ENCODE results near the gene ST6GALNAC3.

The ST6GALNAC3 gene

GRCh38 chr1:76374086-76374485 lies 299.5 kb downstream of the ST6GALNAC3 start:
- Histone ChIP-seq H3K9me3 (ENCODE audit: control insufficient read depth in 1 of 2, low read length in 2 of 2) (no peaks in the 10 kb centered on the region), H3K27ac (ENCODE audit: low read depth, low read length) (no peak overlapping the region), H3K4me1 (ENCODE audit: control insufficient read depth in 1 of 2, insufficient read depth in 2 of 2, low read length in 2 of 2) (no peaks in the 10 kb centered on the region), H3K36me3 (ENCODE audit: control insufficient read depth in 1 of 2, insufficient read depth in 2 of 2, low read length in 2 of 2) (no peaks in the 10 kb centered on the region), H3K27me3 (ENCODE audit: control insufficient read depth in 1 of 2, insufficient read depth in 2 of 2, low read length in 2 of 2) (no peaks in the 10 kb centered on the region), H3K4me3 (ENCODE audit: low read depth in 1 of 2, low read length in 2 of 2) (no peak overlapping the region), H3K9ac (ENCODE audit: low read depth in 1 of 2, low read length in 2 of 2) (no peak overlapping the region)

DNA sequence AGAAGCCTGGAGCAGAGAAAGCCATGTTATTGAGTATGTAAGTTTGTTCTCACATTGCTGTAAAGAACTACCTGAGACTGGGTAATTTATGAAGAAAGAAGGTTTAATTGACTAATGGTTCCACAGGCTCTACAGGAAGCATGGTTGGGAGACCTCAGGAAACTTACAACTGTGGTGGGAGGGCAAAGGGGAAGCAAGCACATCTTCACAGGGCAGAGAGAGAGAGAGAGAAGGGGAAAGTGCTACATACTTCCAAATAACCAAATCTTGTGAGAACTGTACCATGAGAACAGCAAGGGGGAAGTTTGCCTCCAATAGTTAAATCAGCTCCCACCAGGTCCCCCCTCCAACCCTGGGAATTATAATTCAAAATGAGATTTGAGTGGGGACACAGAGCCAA lies 302.7 kb downstream of the ST6GALNAC3 start:
- Histone ChIP-seq H3K27ac (ENCODE audit: low read depth, low read length) (no peak overlapping the region), H3K4me1 (ENCODE audit: control insufficient read depth in 1 of 2, insufficient read depth in 2 of 2, low read length in 2 of 2) (no peaks in the 10 kb centered on the region), H3K9ac (ENCODE audit: low read depth in 1 of 2, low read length in 2 of 2) (no peak overlapping the region), H3K27me3 (ENCODE audit: control insufficient read depth in 1 of 2, insufficient read depth in 2 of 2, low read length in 2 of 2) (no peaks in the 10 kb centered on the region), H3K36me3 (ENCODE audit: control insufficient read depth in 1 of 2, insufficient read depth in 2 of 2, low read length in 2 of 2) (no peaks in the 10 kb centered on the region), H3K9me3 (ENCODE audit: control insufficient read depth in 1 of 2, low read length in 2 of 2) (no peaks in the 10 kb centered on the region), H3K4me3 (ENCODE audit: low read depth in 1 of 2, low read length in 2 of 2) (no peak overlapping the region)

- no peak overlapping the region for H3K9ac ChIP-seq (ENCODE audit: low read depth in 1 of 2, low read length in 2 of 2)
- no peaks in the 10 kb centered on the region for H3K36me3 ChIP-seq (ENCODE audit: control insufficient read depth in 1 of 2, insufficient read depth in 2 of 2, low read length in 2 of 2)
- no peak overlapping the region for H3K27ac ChIP-seq (ENCODE audit: low read depth, low read length)
- H3K4me1 ChIP-seq (ENCODE audit: control insufficient read depth in 1 of 2, insufficient read depth in 2 of 2, low read length in 2 of 2), result no peaks in the 10 kb centered on the region
- H3K4me3 ChIP-seq (ENCODE audit: low read depth in 1 of 2, low read length in 2 of 2), result no peak overlapping the region
- H3K27me3 ChIP-seq (ENCODE audit: control insufficient read depth in 1 of 2, insufficient read depth in 2 of 2, low read length in 2 of 2), result no peaks in the 10 kb centered on the region
- H3K9me3 ChIP-seq (ENCODE audit: control insufficient read depth in 1 of 2, low read length in 2 of 2), result no peaks in the 10 kb centered on the region
Observed at GRCh38 chr1:76379506-76379905, 305.0 kb downstream of the ST6GALNAC3 start.

DNA sequence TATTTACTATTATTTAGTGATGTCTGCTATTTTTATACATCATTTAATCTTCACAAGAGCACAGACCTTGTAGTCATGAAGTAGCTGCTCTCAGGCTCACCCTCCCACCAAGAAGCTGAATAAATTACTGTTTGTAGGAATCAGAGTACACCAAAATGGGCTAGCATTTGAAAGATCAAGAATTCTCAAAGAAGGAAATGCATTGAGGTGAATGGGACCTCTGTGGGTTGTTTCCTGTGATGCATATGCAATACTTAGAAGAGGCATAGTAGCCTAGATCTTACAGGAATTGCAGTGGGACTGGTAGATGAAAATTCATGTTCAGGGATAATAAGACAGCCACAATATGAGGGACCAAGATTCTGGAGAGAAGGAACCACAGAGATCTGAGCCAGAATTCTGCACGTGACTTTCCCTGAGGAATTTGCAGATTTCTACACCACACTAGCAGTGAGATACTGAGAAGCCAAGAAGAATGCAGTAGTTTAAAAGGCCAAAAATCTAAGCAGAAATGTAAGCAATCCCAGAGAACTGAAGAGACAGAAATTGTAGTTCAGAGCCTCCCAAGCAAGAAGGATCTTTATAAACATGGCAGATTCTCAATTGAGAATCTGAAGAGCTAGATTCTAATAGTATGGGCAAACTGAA lies 307.0 kb downstream of the ST6GALNAC3 start:
- Histone ChIP-seq H3K27me3 (ENCODE audit: control insufficient read depth in 1 of 2, insufficient read depth in 2 of 2, low read length in 2 of 2) (no peaks in the 10 kb centered on the region), H3K27ac (ENCODE audit: low read depth, low read length) (no peak overlapping the region), H3K4me1 (ENCODE audit: control insufficient read depth in 1 of 2, insufficient read depth in 2 of 2, low read length in 2 of 2) (peaks cover 5 to 6% of the 10 kb centered on the region in 2 donors), H3K36me3 (ENCODE audit: control insufficient read depth in 1 of 2, insufficient read depth in 2 of 2, low read length in 2 of 2) (no peaks in the 10 kb centered on the region), H3K4me3 (ENCODE audit: low read depth in 1 of 2, low read length in 2 of 2) (no peak overlapping the region), H3K9ac (ENCODE audit: low read depth in 1 of 2, low read length in 2 of 2) (no peak overlapping the region), H3K9me3 (ENCODE audit: control insufficient read depth in 1 of 2, low read length in 2 of 2) (no peaks in the 10 kb centered on the region)

- Histone ChIP-seq H3K27me3 (ENCODE audit: control insufficient read depth in 1 of 2, insufficient read depth in 2 of 2, low read length in 2 of 2) (no peaks in the 10 kb centered on the region), H3K9ac (ENCODE audit: low read depth in 1 of 2, low read length in 2 of 2) (no peak overlapping the region), H3K36me3 (ENCODE audit: control insufficient read depth in 1 of 2, insufficient read depth in 2 of 2, low read length in 2 of 2) (no peaks in the 10 kb centered on the region), H3K4me1 (ENCODE audit: control insufficient read depth in 1 of 2, insufficient read depth in 2 of 2, low read length in 2 of 2) (peaks cover 5 to 15% of the 10 kb centered on the region in 2 donors), H3K9me3 (ENCODE audit: control insufficient read depth in 1 of 2, low read length in 2 of 2) (no peaks in the 10 kb centered on the region), H3K4me3 (ENCODE audit: low read depth in 1 of 2, low read length in 2 of 2) (no peak overlapping the region), H3K27ac (ENCODE audit: low read depth, low read length) (no peak overlapping the region)
Observed at GRCh38 chr1:76388261-76388660, 313.7 kb downstream of the ST6GALNAC3 start.

- no peak overlapping the region for H3K9ac ChIP-seq (ENCODE audit: low read depth in 1 of 2, low read length in 2 of 2)
- no peak overlapping the region for H3K27ac ChIP-seq (ENCODE audit: low read depth, low read length)
- H3K36me3 ChIP-seq (ENCODE audit: control insufficient read depth in 1 of 2, insufficient read depth in 2 of 2, low read length in 2 of 2), result no peaks in the 10 kb centered on the region
- no peaks in the 10 kb centered on the region for H3K27me3 ChIP-seq (ENCODE audit: control insufficient read depth in 1 of 2, insufficient read depth in 2 of 2, low read length in 2 of 2)
- H3K4me1 ChIP-seq (ENCODE audit: control insufficient read depth in 1 of 2, insufficient read depth in 2 of 2, low read length in 2 of 2), result peaks cover 5 to 15% of the 10 kb centered on the region in 2 donors
- no peak overlapping the region for H3K4me3 ChIP-seq (ENCODE audit: low read depth in 1 of 2, low read length in 2 of 2)
- H3K9me3 ChIP-seq (ENCODE audit: control insufficient read depth in 1 of 2, low read length in 2 of 2), result no peaks in the 10 kb centered on the region
Observed at GRCh38 chr1:76390456-76390855, 315.9 kb downstream of the ST6GALNAC3 start.

GRCh38 chr1:76395059-76395458 lies 320.5 kb downstream of the ST6GALNAC3 start:
- no peaks in the 10 kb centered on the region for H3K27me3 ChIP-seq (ENCODE audit: control insufficient read depth in 1 of 2, insufficient read depth in 2 of 2, low read length in 2 of 2)
- H3K9ac ChIP-seq (ENCODE audit: low read depth in 1 of 2, low read length in 2 of 2), result no peak overlapping the region
- H3K4me3 ChIP-seq (ENCODE audit: low read depth in 1 of 2, low read length in 2 of 2), result no peak overlapping the region
- no peaks in the 10 kb centered on the region for H3K4me1 ChIP-seq (ENCODE audit: control insufficient read depth in 1 of 2, insufficient read depth in 2 of 2, low read length in 2 of 2)
- no peaks in the 10 kb centered on the region for H3K36me3 ChIP-seq (ENCODE audit: control insufficient read depth in 1 of 2, insufficient read depth in 2 of 2, low read length in 2 of 2)
- H3K27ac ChIP-seq (ENCODE audit: low read depth, low read length), result no peak overlapping the region
- H3K9me3 ChIP-seq (ENCODE audit: control insufficient read depth in 1 of 2, low read length in 2 of 2), result no peaks in the 10 kb centered on the region

DNA sequence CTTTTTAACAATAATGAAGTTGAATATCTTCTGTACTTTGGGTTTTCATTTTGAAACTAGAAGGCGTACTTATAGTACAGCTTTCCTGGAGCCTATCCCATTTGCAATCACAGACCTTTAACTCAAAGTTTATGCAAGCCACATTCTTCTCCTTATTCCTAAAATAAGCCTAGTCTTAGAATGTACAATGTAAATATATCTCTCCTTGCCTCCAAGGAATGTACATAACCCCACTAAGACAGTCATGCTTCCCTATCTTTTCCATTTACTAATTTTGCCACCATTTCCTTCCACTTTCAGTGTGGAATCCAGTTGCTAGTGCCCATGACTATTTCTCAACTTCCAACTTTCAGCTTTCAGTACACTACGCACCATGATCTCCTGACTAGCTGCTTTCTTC lies 327.6 kb downstream of the ST6GALNAC3 start:
- H3K4me1 ChIP-seq (ENCODE audit: control insufficient read depth in 1 of 2, insufficient read depth in 2 of 2, low read length in 2 of 2), result no peaks in the 10 kb centered on the region
- no peaks in the 10 kb centered on the region for H3K9me3 ChIP-seq (ENCODE audit: control insufficient read depth in 1 of 2, low read length in 2 of 2)
- no peaks in the 10 kb centered on the region for H3K27me3 ChIP-seq (ENCODE audit: control insufficient read depth in 1 of 2, insufficient read depth in 2 of 2, low read length in 2 of 2)
- H3K36me3 ChIP-seq (ENCODE audit: control insufficient read depth in 1 of 2, insufficient read depth in 2 of 2, low read length in 2 of 2), result no peaks in the 10 kb centered on the region
- H3K27ac ChIP-seq (ENCODE audit: low read depth, low read length), result no peak overlapping the region
- H3K4me3 ChIP-seq (ENCODE audit: low read depth in 1 of 2, low read length in 2 of 2), result no peak overlapping the region
- no peak overlapping the region for H3K9ac ChIP-seq (ENCODE audit: low read depth in 1 of 2, low read length in 2 of 2)

DNA sequence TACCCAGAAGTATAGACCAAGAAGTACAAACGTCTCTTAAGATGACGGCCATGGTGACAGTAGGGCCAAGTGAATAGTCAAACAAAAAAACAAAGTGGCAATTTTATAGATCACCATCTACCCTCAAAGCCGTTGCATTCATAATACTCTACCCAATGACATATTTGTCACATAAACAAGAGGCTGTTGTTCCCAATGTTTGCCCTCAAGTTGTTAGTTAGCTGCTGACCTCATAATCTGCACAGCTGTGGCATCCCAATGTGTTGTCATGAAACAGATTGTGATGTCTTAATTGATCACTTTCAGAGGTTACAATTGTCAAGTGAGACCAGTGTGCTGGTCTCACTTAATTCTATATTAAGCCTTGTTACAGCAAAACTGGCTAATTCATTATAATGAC lies 333.8 kb downstream of the ST6GALNAC3 start:
- Histone ChIP-seq H3K27ac (ENCODE audit: low read depth, low read length) (no peak overlapping the region), H3K27me3 (ENCODE audit: control insufficient read depth in 1 of 2, insufficient read depth in 2 of 2, low read length in 2 of 2) (no peaks in the 10 kb centered on the region), H3K9me3 (ENCODE audit: control insufficient read depth in 1 of 2, low read length in 2 of 2) (no peaks in the 10 kb centered on the region), H3K4me3 (ENCODE audit: low read depth in 1 of 2, low read length in 2 of 2) (no peak overlapping the region), H3K4me1 (ENCODE audit: control insufficient read depth in 1 of 2, insufficient read depth in 2 of 2, low read length in 2 of 2) (no peaks in the 10 kb centered on the region), H3K36me3 (ENCODE audit: control insufficient read depth in 1 of 2, insufficient read depth in 2 of 2, low read length in 2 of 2) (no peaks in the 10 kb centered on the region), H3K9ac (ENCODE audit: low read depth in 1 of 2, low read length in 2 of 2) (no peak overlapping the region)

DNA sequence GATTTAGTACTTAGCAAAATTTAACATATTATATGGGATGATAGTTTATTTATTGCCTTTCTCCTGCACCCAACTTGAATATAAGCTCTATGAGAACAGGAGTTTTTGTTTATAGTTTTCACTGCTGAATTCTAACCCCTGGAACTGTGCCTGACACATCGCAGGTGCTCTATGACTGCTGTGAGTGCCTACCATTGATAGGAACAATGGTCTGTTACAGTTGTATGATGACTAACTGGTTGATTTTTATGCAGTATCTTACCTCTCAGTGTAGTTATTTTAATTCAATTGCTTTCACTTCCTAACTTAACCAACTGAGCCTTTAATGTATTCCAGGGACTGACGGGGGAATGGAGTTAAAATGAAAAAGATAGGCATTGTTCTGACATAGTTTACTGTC lies 336.0 kb downstream of the ST6GALNAC3 start:
- Histone ChIP-seq H3K4me1 (ENCODE audit: control insufficient read depth in 1 of 2, insufficient read depth in 2 of 2, low read length in 2 of 2) (no peaks in the 10 kb centered on the region), H3K9me3 (ENCODE audit: control insufficient read depth in 1 of 2, low read length in 2 of 2) (no peaks in the 10 kb centered on the region), H3K4me3 (ENCODE audit: low read depth in 1 of 2, low read length in 2 of 2) (no peak overlapping the region), H3K9ac (ENCODE audit: low read depth in 1 of 2, low read length in 2 of 2) (no peak overlapping the region), H3K36me3 (ENCODE audit: control insufficient read depth in 1 of 2, insufficient read depth in 2 of 2, low read length in 2 of 2) (no peaks in the 10 kb centered on the region), H3K27ac (ENCODE audit: low read depth, low read length) (no peak overlapping the region), H3K27me3 (ENCODE audit: control insufficient read depth in 1 of 2, insufficient read depth in 2 of 2, low read length in 2 of 2) (no peaks in the 10 kb centered on the region)

GRCh38 chr1:76418531-76418930 lies 344.0 kb downstream of the ST6GALNAC3 start:
- Histone ChIP-seq H3K9me3 (ENCODE audit: control insufficient read depth in 1 of 2, low read length in 2 of 2) (no peaks in the 10 kb centered on the region), H3K27me3 (ENCODE audit: control insufficient read depth in 1 of 2, insufficient read depth in 2 of 2, low read length in 2 of 2) (no peaks in the 10 kb centered on the region), H3K27ac (ENCODE audit: low read depth, low read length) (no peak overlapping the region), H3K36me3 (ENCODE audit: control insufficient read depth in 1 of 2, insufficient read depth in 2 of 2, low read length in 2 of 2) (no peaks in the 10 kb centered on the region), H3K4me1 (ENCODE audit: control insufficient read depth in 1 of 2, insufficient read depth in 2 of 2, low read length in 2 of 2) (no peaks in the 10 kb centered on the region), H3K4me3 (ENCODE audit: low read depth in 1 of 2, low read length in 2 of 2) (no peak overlapping the region), H3K9ac (ENCODE audit: low read depth in 1 of 2, low read length in 2 of 2) (no peak overlapping the region)

All from duodenal mucosa (tissue), 2 donors.